CD4-positive, alpha-beta T cell treated with Interferon gamma for 1 hour (primary cell): ENCODE measurements around the gene DENND1A.
"Not testable (repeated sequence)": the region's sequence is repeated elsewhere in the genome, so short reads cannot be mapped to it uniquely, and the experiment has no call there.

Experiments
- DNase-seq: peaks from one replicate; pipeline ENCODE4 v3.0.0-alpha.2; 2020

DENND1A gene

DNA sequence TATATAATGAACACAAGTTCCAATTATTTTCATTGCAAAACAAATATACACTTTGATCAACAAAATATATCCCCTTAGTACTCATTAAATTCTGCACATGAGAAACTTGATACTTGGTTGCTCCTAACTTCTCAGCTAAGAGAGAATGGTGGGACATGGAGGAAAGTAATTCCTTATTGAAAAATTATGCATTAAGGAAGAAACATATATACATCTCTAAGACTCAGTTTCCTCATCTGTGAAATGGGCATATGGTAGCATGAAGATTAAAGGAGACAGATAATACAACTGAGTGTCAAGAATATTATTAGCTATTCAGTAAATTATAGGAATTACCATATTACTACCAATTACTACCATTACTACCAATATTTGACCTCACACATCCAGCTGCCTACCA, 488.2 kb downstream of the DENND1A start:
- DNase-seq: no peak

DNA sequence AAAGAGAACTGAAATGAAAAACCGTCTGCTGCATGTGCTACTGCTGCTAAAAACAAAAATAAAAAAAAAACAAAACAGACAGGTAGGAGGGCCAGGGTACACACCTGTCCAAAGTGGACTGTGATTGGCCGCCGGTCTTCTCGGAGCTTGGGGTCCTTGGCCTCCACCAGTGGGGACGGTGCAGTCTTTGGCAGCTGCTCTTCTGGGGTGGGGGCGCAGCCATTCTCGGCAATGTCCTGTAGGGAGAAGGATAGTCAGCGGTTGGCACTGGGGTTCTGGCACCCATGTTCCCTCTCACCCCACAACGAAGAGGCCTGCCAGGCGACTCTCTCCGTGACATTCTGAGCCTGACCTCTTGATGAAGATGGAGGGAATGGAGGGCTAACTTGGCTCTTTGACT, 489.7 kb downstream of the DENND1A start:
- DNase-seq: no peak

DNA sequence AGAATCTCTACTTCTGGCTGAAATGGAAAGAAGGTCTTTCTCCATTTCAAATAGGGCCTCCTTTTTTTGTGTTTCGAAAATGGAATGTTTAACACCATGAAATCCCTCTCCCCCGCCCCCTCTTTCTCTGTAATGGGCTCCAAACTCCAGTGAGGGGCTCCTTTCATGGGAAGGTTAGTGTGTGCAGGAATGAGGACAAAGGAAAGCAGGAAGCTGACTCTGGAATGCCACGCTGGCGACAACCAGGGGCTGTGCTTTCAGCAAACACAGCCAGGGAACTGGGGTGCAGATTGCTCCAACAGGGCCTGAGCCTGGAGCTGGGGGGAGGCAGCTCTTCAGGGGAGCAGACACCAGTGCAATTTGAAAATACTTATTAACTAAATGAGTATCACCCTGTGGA, 491.1 kb downstream of the DENND1A start:
- no peak for DNase-seq

DNA sequence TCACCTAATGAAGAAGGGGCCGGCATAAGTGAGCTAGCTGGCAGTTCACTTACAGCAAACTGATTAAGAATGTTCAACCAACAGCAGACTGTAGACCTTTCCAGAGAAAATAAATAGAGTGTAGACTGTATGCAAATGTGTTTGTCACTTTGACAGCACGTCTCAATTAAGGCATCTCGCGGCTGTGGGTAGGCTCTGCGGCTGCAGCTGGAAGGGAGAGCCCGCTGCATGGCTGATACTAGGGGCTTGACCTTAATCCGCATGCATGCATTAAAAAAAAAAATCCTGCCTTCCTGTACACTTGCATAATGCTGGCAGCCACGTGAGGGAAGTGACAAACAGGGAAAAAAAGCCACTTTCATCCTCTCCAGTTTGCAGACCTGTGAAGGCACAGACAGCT, 491.6 kb downstream of the DENND1A start:
- DNase-seq: no peak

DNA sequence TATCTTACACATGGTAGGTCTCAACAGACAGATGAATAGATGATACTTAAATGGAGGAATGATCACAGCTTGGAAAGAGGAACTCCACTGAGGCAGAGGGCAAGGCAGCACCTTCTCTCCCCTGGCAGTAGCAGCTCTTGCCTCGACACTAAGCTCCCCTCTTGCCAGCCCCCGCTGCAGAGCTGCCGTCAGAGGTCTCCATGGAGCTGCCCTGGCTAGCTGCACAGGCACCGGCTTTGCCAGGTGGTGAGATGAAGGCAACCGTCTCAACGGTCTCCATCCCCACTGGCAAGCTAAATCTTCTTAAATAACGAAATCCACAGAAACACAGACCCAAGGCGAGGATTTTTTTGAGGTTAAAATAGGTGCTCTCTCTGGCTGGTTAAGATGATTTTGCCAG, 492.7 kb downstream of the DENND1A start:
- DNase-seq: no peak

DNA sequence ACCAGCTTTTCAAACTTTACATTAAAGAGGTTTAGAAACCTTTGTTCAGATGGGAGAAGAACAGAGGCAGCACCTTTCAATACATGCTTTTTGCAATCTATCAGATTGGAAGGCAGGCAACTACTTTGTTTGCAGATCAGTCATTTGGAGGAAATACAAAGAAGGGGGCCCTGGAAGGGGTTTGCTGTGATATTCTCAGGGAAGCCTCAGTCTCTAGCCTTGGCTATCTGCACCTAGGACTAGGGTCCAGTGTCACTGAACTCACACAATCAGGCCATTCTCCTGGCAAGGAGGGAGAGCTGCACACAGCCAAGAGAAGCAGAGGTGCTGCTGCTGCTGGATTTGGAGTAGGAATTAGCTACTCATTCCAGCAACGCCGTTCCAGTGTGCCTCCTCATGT, 494.5 kb downstream of the DENND1A start:
- DNase-seq: no peak

DNA sequence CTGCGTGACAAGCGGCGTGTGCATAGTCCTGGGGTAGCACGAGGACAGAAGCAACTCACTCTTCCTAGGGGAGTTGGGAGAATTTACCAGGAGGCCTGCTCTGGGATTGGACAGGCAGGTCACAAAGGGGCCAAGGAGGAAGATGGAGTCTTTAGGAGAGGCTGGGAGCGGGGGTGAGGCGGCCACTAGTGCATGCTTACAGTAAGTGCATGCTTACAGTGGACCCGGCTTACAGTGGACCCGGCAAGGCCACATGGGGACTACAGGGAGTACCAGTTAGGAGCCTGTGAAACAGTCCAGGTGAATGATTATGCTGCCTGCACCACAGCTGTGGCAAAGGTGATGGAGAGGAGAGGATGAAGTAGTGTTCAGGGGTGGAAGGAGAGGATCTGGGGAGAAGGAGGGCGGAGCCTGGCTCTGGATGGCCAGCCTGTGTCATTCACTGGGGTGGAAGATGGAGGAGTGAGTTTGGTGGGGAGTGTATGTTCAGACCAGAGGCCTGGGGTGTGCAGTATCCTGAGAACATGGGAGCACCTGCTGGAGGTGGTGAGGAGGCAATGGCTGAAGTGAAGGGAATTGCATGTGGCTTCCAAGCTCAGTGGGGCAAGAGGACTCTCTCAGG, 495.2 kb downstream of the DENND1A start:
- DNase-seq: no peak

DNA sequence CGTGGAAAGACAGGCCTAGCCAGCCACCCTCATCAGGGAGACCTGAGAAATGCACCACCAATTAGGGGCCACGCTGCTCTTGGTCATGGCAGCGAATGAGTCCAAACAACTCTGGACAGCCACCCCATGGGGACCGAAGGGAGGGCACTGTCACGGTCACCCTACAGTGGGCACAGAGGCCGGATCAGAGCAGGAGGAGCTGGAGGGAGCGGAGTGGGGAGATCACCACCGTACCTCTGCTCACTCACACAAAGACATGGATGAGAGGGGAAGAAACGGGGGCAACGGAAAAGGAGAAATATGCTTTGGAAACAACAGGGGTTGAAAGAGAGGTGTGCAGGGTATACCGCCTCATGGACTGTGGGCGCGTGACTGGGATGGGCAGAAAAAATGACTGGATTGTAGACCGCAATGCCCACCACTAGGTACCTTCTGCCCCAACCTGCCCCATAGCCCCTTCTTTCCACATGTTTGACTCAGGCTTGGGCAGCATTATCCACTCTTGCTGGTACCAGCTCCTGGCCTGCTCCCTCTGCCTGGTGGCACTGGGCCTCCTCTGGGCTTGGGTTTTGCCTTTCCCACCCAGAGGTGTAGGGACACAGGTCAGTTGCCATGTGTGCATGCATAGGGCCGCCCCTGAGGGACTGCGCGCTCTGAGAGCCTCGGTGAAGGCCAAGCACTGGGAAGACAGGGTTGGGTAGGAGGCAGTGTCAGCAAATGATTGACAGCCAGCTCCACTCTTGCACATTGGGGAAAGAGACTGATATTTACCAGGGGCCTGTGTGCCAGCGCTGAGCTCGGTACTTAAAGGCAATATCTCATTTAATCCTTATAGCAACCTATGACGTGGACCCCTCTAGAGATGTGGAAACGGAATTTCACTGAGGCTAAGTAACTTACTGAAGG, 497.3 kb downstream of the DENND1A start:
- DNase-seq: no peak

DNA sequence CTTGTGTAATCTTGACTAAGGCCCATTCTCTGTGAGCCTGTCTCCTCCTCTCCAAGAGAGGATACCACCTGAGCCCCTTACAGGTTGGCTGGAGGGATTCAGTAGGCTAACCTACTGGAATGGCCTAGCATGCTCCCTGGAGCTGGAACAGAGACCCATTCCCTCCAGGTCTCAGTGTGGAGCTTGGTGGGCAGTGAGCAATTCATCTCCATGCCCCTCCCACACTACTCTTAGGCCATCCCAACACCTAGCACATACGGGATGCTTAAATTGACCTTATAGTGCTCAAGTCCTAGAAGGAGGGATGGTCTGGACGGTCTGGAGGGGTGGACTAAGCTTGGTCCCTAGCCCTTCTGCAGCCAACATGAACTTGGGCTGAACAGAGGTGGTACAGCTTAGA, 498.3 kb downstream of the DENND1A start:
- no peak for DNase-seq

DNA sequence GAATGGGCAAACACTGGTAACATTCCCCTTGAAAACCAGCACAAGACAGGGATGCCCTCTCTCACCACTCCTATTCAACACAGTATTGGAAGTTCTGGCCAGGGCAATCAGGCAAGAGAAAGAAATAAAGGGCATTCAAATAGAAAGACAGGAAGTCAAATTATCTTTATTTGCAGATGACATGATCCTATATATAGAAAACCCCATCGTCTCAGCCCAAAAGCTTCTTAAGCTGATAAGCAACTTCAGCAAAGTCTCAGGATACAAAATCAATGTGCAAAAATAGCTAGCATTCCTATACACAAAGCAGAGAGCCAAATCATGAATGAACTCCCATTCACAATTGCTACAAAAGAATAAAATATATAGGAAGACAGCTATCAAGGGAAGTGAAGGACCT, 501.5 kb downstream of the DENND1A start:
- DNase-seq: not testable (repeated sequence)

DNA sequence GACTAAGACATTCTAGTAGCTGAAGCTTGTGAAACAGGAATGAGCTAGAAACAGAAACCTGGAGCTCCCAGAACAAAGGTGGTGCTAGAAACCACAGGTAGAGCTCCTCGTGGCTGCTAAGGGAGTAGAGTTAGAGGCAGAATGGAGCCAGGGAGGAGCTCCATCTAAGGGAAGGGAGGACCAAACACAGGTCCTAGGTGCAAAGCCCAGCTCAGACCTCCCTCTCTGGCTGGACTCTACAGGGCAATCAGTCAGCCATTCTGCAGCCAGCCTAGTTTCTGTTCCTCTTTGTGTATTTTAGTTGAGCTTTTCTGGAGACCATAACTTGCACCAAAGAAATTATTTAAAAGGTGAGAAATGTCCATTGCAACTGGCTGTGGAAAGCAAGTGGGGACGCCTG, 503.5 kb downstream of the DENND1A start:
- no peak for DNase-seq

DNA sequence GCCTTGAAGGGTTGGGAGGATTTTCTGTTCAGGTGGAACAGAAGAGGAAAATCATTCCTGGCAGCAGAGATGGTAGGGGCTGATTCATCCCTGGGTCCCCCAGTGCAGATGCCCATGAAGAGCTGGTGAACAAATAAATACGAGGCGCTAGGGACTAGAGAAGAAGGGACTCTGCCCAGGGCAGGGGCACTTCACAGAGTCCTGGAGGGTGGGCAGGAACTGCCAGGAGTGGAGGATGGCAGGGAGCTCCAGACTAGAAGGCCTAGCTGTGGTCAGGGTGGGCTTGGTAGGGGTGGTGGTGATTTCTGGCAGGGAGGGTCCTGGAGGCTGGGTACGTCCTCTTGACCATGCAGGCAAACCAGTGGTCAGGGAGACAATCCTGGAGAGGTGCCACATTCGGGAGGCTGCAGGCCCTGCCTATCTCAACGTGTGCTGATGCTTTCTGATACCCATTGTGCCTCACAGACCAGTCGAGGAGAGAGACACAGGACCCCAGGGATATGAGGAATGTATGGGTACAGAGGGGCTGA, 504.0 kb downstream of the DENND1A start:
- no peak for DNase-seq

DNA sequence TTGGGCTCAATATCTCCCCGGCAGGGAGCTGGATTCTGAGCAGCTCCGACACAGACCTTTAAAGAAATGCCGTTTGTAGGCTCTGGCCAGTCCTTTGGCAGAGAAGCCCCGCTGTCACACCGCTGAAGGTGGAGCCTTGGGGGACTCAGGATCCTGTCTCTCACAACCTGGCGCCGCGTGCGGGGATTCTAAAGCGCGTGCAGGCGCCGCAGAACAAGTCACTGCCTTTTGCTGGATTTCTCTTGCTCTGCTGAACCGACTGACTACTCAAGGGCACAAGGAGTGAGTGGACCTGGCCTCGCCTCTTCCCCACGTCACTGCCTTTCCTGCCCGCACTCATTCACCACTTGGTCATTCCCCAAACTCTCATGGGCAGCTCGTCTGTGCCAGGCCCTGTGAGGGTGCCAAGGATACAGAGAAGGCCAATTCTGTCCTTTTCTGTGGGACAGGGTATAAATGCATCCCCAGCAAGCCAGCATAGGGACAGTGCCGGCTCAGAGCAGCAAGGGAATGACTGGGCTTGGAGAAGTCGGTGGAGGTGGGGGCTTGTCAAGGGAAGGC, 504.6 kb downstream of the DENND1A start:
- DNase-seq: no peak

DNA sequence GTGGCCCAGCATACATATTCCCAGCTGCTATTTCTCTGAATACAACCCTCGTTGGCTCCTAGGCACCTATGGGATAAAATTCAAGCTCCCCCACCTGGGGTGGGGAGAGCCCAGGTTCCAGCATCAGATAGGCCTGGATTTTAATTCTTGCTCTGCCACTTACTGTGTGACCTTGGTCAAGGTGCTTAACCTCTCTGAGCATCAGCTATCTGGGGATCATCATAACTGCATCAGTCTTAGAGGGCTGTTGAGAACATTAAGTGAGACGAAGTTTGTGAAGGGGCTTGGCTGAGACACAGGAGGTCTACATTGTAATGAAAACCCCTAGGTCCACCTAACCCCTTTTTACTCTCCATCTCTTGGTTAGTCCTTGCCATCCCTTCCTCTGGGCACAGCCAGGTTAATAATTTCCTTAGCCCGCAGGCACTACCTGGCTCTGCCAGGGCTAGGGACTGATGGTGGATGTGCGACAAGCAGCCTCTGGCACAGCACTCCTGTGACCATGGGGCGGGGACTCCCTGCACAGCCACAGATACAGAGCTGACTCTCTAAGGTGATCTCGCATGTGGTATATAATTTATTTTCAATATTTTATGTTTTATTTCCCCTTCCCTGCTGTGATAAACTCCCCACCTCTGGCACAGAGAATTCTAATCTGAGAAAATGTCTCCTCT, 505.2 kb downstream of the DENND1A start:
- DNase-seq: no peak

DNA sequence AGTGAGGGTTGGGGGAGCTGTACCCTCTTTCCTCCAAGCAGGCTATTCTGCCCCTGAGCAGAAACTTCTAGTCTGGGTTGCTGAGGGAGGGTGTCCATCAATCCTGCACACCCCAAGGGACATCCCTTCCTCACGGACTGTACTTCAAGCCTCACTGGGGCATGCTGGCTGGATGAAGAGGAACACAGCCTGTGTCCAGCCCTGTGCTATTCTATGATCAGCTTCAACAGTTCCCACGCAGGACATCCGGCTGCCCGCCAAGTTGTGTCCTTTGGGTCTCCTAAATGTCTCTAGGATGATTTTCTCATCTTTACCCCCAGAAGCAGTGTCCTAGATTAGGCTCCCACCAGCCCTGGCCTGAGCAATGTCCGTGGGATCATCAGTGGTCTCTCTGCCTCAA, 505.8 kb downstream of the DENND1A start:
- no peak for DNase-seq

DNA sequence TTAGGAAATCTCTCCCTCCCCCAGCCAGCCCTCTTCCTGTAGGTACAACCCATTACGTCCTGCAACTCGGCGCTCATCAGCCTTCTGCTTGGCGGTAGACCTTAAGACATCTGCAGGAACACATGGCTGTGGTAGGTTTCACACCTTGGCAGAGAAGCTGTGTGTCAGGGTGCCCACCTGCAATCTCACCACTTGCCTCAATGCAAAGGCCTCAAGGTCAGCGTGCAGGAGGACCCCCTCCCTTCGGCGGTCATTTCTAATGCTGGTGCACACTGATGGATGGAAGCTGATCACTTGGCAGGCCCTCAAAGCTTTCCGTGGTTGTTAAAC, 506.6 kb downstream of the DENND1A start:
- DNase-seq: no peak

DNA sequence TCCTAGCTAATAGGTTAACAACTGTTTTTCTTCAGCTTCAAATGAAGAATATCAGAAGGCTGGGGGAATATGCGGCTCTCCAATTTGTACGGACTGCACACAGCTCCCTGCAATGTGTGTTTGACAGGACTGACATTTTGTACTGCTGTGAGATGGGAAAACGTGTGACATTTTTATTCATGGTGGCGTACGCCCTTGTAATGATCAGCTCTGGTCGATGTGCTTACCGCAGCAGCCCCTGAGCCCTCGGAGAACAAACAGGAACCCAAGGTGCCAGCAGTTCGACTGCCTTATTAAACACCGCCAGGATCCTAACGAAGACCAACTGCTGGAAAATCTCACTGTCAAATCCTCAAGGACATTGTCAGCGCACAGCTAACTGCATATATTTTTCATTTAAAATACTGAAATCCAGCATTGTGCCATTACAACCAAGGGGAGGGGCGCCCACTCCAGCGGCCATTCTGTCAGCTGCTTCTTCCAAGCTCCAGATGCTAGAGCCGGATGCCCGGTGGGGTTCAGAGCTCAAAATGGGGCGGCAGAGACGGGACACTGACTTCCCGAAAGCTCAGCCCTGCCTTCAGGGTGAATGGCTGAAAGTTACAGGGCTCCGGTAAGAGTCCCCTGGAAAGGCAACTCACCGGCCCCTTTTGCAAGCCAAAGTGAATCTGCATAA, 507.2 kb downstream of the DENND1A start:
- DNase-seq: no peak

DNA sequence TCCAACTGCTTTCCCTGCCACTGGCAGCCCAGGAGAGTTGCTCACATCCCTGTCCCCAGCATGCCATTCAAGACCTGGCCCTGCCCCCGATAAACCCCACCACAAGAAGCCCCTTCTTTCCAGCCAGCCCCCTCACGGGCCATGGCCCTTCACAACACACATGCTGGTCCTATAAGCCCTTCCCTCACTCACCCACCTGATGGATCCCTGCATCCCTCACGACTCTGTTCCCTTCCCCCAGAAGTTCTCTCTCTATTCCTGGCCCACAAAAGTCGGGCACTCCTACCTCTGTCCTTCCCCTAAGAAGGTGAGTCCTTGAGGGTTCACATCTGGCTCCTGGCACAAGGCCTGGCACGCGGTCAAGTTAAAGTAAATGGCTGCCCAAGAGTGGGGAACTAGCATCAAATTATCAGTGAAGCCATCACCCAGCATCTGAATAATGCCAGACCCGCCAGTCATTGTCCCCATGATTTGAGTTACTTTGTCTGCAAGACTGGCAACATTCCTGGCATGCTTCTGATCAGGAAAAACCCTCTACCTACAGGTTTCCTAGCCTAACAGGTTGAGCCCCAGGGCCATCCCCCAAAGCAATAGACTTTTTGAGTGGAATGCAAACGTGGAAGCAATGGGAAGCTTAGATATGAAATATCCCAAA, 508.0 kb downstream of the DENND1A start:
- no peak for DNase-seq

DNA sequence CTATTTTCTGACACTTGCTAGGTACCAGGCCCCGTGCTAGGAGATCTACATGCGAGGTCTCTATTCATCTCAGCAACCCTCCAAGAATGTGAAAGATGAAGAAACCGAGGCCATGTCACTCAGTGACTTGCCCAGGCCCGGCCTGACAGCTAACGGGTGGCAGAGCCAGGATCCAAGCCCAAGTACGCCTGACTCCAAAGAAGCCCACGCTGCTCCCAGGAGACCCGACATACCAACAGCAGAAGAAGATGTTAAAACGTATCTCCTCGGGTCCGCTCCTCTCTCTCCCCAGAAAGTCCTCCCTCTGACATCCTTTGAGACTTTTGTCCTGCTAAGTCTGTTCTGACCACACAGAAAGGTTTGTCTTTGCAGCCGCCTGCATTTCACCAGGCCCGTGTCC, 508.7 kb downstream of the DENND1A start:
- DNase-seq: no peak

DNA sequence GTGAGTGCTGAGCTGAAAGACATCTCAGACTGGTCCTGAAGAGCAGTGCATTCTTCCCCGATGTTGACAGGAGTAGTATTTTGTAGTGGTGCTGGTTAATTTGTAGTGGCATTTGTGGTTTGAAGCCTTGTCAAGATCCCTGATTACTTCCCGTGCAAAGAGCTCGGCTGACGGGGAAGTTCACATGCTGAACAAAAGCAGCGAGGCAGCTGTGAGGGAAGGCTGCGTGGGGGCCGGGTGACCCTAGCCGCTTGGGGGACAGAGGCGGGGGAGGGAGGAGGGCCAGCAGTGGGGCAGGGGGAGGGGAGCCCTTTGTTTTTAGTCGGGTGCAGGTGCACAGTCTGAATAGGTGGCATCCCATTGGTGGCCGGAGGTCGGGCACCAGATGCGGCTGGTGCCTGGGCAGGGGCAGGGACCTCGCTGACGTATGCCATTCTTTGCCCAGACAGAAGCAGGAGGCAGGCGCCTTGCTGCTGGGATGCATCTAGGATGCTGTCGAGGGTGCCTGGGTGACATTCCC, 509.3 kb downstream of the DENND1A start:
- no peak for DNase-seq

DNA sequence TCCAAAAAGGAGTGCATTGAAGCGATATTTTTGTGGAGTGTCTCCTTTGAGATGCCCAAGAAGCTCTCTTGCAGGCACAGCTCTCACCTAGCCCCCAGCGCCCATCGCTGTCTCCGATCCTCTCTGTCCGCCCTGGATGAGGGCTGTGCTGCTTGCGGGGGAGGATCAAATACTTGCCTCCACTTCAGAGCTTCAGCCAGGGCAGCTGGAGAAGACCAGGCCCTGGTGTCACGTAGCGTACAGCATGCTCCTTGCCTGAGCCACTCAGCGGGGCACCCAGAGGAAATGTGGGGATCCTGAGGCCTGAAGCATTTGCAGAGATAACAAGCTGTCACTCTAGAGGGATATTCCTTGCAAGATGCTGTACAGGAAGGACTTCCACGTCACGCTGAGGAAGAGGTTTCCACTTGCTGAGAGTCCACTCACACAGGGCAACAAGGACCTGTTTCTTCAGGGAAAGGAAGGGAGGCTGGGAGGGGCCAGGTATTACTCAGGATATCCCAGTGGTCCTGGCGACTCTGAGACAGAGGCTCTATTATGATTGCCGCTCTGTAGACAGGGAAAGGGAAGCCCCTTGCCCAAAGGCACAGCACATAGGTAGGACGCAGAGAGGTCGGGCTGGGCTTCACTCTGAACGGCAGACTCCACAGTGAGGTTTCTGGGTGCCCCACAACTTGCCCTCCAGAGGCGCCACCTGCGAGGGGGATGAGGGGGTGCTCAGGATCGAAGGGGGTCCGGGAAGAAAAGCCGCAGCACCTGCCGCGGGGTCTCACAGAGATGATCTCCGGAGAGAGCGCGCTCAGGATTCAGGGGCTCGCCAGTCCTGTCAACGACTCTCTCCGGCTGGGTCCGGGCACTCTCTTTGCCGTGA, 510.0 kb downstream of the DENND1A start:
- no peak for DNase-seq
